Stimulated activated CD4-positive, alpha-beta T cell treated with anti-CD3 and anti-CD28 coated beads, Interleukin-2, amount 100 ng/mL, for 24 hours (primary cell): ENCODE data around the gene LRP11.
"Not testable (repeated sequence)": the region's sequence is repeated elsewhere in the genome, so short reads cannot be mapped to it uniquely, and the experiment has no call there.

Experiments
- DNase-seq, 2 donors: peaks; one replicate each; pipeline ENCODE4 v3.0.0-alpha.2; 2020

Gene LRP11

DNA sequence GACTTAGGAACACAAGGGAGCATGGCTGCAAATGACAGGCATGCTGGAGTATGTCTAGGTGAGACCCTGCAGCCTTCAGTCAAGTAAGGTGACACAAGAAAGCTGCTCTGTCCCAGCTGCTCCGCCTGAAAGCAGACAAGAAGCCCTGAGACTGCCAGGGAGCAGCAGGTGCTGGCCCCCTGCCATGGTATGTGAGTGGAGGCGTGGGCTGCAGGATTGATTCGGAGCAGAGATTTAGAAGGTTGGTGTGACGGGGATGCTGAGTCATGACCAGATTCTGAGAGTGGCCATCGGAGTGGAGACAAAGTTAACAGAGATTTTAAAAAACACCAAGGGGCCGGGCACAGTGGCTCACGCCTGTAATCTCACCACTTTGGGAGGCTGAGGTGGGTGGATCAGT, 17.8 kb downstream of the LRP11 start:
- DNase-seq, result no peak

DNA sequence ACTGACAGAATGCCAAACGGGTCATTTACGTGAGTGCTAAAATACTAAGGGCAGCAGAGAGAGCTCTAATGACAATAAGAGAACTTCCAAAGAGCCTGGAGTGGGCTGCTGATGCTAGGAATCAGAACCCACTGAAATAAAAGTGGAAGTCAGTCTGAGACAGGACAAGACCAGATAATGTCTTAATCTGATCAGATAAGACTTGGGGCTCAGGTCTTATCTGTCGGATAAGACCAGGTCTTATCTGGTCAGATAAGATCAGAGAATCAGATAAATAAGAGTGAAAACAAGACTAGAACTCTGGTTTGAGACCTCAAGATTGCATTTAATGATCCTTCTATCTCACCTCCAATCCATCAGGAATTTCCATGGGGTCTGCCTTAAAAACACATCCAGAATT, 18.6 kb downstream of the LRP11 start:
- no peak for DNase-seq

DNA sequence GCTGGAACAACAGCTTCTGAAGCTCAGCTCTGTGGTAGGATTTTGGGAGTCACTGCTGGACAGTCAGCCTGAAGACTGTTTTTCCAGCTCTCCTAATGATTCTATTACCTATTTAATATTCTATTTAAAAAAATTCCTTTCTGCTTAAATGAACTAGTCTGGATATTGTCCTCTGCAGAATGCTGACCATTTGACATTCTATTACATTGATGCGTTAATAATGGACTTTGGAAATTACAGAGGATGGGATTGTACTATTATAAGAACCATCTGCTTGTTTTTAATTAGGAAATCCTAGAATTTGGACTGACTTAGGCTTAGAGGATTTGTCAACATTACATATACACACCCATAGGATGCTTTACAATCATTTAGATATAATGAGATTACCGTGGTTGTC, 19.7 kb downstream of the LRP11 start:
- no peak for DNase-seq

DNA sequence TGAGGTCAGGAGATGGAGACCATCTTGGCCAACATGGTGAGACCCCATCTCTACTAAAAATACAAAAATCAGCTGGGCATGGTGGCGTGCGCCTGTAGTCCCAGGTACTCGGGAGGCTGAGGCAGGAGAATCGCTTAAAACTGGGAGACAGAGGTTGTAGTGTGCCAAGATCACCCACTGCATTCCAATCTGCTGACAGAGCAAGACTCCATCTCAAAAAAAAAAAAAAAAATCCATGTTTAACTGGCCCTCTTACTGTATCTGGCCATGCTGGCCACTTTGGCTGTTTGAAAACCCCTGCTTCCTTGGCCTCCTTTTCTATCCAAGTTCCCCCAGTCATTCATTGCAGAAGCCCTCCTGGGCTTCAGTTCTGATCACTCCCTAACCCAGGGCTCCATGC, 20.1 kb downstream of the LRP11 start:
- not testable (repeated sequence) for DNase-seq

DNA sequence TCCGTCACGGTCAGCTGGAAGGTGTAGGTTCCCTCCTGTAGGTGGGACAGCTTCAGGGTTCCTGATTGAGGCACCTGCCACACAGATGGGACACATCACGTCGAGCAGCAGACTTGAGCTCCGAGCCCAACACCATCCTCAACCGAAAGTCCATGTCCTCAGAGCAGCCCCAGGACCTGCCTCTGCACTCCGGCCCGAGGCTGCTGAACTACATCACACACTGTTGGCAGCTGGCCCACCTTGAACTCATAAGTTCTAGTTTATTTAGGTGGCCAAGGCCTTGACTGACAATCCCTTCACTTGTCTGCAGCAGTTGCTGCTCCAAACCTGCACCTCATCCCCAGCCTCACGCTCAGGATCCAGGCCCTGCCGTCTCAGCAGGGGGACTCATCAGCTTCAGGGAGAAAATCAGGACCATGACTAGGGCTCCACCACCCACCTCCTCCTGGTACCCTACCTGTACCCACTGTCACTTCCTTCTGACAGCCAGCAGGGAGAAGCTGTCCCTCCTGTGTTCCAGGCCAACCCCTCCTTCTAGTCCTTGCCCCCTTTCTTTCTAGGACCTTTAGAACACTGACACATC, 21.0 kb downstream of the LRP11 start:
- no peak for DNase-seq

DNA sequence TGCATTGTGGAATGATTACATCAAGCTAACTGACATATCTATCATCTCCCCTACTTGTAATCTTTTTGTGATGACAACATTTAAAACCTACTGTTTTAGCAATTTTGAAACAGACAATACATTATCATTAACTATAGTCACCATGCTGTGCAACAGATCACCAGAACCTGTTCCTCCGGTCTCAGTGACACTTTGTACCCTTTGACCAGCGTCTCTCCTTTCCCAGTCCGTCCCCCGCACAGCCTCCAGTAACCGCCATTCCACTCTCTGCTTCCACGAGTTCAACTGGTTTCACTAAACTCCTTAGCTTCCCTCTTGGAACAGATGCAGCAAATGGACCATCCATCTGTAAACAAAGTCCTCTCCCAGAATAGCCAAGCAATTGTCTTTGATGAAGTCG, 21.8 kb downstream of the LRP11 start:
- no peak for DNase-seq

DNA sequence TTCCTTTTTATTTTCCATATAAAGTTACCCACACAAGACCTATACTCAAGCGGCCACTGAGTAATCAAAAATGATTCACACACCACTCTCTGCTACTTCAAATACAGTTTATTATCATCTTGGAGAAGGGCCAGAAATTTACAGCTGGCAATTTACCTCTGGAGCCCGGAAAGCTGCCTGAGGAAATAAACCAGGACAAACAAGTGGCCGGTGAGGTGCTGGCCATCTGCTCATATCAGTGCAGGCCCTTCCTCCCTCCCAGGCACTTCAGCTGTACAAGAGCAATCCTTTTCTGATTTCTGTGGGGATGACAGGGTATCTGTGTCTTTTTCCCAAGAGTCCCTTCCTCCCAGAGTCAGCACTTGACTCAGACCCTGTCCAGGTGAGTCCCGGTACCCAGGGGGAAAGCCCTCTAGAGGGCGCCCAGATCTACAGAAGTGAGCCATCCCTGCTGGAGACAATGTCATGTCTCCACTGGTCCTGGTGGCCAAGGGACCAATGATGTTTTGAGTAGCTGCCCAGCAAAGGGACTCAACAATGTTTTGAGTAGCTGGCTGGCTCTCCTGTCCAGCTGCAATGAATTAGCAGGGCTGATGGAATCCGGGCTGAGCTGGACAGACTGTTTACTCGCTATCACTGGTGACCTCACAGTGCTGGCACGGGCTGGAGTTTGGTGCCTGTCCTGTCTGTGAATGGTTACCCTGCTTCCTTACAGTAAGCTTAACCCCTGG, 23.6 kb downstream of the LRP11 start:
- peak; percentile 55 to 68 for DNase-seq

DNA sequence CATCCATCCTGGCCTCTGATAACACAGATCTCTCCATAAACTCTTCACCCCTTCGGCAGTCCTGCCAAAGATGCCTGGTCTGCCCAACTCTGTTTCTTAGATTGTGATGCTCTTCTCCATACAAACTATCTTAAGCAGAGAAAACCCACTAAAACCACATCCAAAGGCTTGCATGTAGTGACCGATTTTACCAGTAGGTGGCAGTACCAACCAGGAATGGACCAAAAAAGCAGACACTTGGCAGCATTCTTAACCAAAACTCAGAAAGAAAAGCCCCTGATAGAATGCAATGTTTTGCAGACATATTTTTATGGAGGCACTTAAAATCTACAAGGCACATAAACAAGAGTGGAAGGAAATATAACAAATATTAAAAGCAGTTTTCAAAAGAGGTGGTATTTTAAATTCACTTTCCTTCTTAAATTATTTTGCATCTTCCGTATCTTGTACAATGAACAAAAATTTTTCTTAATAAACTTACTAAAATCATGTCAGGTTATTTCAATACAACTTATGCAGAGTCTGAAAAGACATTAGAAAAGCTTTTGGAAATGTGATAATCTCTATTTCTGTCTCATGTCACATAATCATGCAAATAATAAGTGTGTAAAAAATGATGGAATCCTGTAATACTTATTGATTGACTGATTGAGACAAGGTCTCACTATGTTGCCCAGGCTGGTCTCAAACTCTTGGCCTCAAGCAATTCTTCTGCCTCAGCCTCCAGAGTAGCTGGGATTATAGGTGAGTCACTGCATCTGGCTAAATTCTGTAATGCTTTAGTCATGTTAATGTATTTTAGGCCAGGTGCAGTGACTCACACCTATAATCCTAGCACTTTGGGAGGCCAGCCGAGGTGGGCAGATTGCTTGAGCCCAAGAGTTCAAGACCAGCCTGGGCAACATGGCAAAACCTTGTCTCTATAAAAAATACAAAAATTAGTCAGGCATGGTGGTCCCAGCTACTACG, 29.4 kb downstream of the LRP11 start:
- peak; percentile 68 to 80 for DNase-seq

DNA sequence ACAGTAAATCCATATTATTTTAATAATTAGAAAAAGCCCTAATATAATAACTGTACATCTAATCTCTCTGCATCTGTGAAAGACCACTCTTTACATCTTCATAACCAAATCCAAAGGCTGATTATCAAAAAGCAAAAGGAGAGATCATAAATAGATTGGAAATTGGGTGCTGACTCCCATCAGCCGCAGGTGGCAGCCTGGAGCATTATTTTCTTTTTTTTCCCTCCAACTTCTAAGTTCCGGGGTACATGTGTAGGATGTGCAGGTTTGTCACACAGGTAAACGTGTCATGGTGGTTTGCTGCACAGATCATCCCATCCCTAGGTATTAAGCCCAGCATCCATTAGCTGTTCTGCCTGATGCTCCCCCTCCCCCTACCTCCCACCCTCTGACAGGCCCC, 30.5 kb downstream of the LRP11 start:
- no peak for DNase-seq

DNA sequence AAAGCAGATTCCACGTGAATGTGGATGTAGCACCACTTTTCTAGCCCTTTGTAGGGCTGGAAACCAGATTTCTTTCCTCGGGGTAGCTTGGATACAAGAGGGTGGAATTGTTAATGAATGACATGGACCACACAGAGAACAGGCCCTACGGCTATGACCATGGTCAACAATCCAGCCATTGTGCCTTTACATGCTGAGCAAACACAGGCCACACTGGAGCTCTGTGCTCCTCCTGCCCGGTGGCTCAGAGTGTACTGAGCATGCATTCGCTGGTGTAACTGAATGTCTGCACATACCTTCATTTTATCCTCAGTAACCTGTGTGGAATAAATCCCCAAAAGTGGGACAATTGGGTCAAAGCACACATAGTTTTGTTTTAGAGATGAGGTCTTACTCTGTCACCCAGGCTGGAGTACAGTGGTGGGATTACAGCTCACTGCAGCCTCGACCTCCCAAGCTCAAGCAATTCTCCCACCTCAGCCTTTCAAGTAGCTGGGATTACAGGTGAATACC, 32.8 kb downstream of the LRP11 start:
- DNase-seq, result no peak

DNA sequence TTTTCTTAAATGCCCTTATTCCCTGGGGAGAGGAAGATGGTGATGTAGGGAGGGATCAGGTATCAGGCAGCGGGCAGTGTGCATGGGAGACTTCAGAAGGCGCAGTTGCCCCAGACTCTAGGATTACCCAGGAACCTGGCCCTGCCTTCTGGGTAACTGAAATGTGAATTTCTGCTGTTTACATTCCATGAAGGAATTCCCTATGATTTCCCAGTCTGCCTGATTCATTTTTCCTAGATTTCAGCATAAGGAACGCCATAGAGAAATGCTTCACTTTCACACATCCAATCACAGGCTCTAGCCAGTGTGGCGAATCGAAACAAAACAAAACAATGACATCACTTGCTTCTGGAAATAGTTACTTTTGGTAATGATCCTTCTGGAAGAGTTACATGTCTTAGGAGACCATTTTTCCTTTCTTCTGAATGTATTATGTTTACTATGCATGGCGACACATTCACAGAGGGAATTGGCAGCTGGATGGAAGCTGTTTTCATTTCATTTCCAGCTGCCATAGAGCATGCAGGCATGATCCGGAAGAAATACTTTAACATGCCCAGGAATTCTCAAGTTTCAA, 33.3 kb downstream of the LRP11 start:
- no peak for DNase-seq

DNA sequence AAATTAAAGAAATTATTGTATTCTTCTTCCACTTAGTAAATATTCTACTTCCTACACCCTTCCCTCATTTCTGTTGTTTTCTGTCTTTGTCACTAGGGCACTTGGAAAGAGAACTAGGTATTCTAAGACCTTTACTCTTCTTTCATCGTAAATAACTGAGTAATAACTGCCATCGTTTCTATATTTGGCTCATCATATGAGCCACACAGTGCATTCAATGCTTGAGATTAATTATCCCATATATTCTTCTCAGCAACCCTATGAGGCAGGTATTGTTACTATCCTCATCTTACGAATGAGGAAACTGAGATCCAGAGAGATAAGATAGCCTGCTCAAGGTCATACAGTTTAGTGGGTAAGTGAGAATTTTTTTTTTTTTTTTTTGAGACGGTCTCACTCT, 38.9 kb downstream of the LRP11 start:
- DNase-seq, result no peak

DNA sequence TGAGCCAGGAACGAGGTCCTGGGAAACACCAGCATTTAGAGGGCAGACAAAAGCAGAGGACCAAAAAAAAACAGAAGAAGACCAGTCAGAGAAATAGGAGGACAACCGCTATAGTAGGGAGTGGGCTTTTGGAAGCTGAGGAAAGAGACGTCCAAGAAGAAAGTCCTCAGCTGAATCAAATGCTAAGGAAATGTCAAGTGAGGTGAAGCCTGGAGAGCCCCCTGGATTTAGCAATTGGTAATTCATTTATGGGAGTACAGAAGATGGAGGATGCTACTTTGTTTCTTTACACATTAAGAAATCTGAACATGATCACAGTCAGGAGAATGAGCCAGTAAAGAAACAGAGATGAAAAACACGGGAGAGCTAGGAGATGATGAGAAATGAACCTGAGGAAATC, 41.1 kb downstream of the LRP11 start:
- no peak for DNase-seq

DNA sequence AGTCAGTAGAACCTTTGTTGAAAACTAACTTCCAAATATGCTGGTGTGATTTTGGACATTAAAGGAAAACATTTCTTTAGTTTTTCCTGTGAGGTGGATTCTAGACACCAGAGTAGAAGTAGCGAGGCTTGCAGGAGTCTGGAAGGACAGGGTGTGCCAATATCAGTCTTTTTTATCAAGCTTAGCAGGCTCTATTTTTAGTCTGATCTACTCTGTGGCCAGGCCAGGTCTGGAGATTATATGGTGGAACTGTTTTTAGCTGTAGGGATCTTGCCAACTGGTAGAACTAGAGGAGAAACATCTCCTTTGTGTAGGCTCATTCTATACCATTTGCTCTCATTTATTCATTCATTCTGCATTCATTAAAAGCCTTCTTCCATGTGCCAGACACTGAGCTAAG, 42.7 kb downstream of the LRP11 start:
- DNase-seq, result no peak

DNA sequence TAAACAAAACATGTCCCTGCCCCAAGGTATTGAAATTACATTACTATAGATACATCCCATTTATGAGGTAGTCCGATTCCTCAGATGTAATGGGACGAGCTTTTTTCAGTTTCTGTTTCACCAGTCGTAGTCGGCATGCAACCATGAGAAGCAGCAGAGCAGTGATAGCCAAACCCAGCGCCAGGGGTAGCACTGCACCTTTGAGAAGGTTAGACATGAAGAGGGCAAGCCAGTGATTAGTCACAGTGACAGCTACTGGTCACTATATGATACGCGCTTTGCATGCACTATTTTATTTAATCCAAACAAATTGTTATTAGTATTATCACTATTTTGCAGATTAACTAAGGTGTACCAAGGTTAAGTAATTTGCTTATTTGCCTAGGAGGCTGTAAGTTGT, 43.7 kb downstream of the LRP11 start:
- no peak for DNase-seq

DNA sequence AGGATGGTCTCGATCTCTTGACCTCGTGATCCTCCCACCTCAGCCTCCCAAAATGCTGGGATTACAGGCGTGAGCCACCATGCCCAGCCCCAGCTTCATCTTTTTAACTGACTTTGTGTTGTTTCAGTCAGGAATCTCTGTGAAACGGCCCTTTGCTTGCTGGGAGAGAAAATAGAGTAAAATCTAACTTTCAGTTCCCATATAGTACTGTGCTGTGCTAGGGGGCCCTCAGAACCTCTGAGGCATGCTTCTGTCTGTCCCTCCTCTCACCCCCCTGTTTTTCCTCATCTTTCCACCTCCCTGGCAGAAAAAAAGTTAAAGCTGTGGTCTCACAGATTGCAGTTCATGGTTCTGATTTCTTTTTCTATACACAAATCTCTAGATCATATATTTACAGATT, 48.4 kb downstream of the LRP11 start:
- DNase-seq, result no peak

DNA sequence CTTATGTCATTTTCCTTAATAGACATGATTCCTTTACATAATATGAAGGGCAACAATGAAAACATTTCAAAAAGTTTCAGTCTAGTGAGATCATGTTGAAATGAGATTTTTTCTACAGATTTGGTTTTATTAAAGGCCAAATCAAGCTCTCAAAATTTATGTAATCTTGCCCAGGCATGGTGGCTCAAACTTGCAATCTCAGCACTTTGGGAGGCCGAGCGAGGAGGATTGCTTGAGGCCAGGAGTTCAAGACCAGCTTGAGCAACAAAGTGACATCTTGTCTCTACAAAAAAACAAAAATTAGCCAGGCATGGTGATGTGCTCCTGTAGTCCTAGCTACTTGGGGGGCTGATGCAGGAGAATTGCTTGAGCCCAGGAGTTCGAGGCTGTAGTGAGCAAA, 50.8 kb downstream of the LRP11 start:
- no peak for DNase-seq

DNA sequence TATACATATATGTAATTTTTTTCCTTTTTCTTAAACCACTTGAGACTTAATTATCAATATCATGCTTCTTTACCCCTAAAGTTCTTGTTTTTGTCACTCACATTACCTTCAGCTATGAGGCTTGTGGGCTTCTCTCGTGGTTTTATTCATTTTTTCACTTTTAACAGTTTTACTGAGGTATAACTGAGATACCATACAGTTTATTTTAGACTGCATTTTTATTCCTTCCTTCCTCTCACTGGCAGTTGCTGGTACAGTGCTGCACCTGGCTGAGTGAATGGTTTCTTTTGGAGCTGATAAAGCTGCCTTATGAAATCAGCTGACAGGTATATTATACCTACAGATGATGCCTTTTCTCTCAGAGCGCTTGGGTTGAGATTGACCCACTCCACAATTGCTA, 54.4 kb downstream of the LRP11 start:
- DNase-seq, result no peak

DNA sequence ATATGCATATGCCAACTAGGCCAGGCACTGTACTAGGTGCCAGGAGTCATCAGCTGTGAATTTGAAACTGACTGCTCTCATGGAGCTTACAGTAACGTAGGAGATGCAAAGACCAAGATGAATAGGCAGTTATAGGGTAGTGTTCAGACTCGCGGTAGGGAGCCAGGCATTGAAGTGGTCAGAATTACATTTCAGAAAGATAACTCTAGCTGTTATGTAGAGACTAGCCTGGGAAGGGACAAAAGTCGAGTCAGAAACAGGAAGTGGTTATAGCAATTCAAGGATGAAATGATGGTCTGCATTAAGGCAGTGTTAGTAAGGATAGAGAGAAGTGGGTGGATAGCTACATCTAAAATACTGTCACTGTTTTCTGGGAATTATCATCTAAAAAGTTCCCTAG, 58.0 kb downstream of the LRP11 start:
- DNase-seq, result no peak

DNA sequence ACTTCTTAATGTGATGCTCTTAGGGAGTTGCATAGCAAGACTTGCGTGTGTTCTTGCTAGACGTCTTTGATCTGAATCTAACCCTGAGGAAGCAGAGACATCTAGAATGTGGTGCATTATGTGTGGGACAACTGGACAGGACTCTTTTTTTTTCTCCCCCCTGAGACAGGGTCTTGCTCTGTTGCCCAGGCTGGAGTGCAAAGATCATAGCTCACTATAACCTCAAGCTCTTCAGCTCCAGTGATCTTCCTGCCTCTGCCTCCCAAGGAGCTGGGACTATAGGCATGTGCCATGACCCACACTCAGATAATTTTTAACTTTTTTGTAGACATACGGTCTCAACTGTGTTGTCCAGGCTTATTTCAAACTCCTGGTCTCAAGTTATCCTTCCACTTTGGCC, 80.6 kb downstream of the LRP11 start:
- no peak for DNase-seq

DNA sequence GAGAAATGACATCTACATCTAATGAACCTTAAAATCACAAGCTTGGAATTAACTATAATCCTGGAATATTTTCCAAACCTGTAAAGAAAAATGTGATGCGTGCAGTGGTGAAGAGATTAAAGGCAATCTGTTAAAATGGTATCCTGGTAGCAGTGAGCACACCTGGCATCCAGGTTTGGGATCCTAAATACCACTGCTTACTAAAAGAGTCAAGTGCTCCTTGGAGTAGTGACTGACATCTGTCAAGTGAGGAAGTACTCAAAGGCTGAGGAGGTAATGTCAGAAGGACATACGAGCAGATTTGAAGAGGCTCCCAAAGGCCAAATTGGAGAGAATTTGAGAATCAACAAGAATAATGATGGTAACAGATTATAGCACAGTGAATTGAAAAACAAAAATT, 81.8 kb downstream of the LRP11 start:
- no peak for DNase-seq

DNA sequence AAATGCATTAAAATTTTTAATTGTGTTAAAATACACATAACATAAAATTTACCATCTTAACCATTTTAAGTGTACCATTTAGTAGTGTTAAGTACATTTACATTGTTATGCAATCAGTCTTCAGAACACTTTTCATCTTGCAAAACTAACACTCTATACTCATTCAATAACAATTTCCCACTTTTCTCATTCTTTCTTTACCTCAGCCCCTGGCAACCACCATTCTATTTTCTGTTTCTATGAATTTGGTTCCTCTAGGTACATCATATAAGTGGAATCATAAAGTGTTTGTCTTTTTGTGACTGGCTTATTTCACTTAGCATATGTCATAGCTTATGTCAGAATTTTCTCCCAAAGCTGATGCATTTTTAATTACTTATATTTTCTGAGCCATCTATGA, 82.4 kb downstream of the LRP11 start:
- no peak for DNase-seq

DNA sequence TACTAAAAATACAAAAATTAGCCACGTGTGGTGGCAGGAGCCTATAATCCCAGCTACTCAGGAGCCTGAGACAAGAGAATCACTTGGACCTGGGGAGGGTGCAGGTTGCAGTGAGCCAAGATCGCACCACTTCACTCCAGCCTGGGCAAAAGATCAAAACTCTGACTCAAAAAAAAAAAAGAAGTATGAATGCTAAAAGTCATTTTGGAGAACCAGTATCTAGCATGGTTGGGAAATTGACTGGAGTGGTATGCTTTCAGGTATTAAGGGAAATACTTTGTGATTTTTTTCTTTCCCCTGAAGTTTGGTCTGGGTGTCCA, 84.6 kb downstream of the LRP11 start:
- no peak for DNase-seq

DNA sequence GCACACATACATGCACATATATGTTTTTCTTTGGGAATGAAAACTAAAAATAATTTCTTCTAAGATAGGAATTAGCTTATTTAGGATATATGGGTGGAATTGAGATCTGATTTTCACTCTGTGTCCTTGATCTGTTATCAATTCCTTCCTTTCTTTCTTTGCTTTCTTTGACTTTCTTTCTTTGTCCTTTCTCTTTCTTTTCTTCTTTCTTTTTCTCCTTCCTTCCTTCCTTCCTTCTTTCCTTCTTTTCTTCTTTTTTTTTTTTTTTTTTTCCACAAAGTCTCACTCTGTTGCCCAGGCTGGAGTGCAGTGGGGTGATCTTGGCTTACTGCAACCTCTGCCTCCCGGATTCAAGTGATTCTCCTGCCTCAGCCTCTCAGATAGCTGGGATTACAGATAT, 86.5 kb downstream of the LRP11 start:
- DNase-seq, result no peak
